NCI-H2227 (cell line): ENCODE data around the gene MIP.
"Not testable (repeated sequence)": the region's sequence is repeated elsewhere in the genome, so short reads cannot be mapped to it uniquely, and the experiment has no call there.

ENCODE experiments used
- DNase-seq: peaks from one replicate; lab custom pipeline; 2025; ENCODE audit not compliant: unreplicated experiment; lab: John Stamatoyannopoulos, UW

Gene MIP

GRCh38 chr12:56454557-56454956 lies at the start of gene MIP:
Gene MIP, minus strand, starts transcription at chr12:56454657. Its CDS starts 44 bp downstream, at chr12:56454613.
- no peak for DNase-seq

DNA sequence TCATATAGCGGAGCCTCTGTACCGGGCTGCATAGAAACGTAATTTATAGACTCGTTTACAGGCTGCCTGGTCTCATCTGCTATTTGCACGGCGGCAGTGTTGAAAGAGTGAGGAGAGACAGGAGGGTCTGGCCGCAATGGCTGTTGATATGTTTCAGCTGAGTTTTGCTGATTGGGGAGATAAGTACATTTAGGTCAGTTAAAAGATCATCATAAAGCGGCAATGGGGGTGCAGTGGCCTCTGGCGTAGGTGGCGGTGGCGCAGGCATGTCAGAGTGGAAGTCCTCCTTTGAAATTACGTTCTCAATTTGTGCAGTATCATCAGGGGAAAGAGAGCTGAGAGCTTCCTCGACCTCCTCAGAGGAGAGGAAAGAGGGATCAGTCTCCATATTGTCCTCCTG lies 45.4 kb upstream of the MIP start:
- DNase-seq: not testable (repeated sequence)

GRCh38 chr12:56499452-56499851 lies 45.0 kb upstream of the MIP start:
- not testable (repeated sequence) for DNase-seq

- peak; percentile 29 for DNase-seq
Measured at GRCh38 chr12:56498126-56498902, 43.9 kb upstream of the MIP start.

DNA sequence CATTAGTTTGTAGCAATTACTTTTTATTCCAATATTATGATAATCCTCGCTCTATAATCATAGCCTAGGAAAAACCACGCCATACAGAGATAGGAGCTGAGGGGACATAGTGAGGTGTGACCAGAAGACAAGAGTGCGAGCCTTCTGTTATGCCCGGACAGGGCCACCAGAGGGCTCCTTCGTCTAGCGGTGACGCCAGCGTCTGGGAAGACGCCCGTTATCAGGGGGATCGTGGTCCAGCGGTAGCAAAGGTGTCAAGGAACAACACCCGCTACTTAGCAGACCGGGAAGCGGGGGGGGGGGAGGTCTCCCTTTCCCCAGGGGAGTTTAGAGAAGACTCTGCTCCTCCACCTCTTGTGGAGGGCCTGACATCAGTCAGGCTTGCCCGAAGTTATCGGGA lies 42.2 kb upstream of the MIP start:
- peak; percentile 22 for DNase-seq

DNA sequence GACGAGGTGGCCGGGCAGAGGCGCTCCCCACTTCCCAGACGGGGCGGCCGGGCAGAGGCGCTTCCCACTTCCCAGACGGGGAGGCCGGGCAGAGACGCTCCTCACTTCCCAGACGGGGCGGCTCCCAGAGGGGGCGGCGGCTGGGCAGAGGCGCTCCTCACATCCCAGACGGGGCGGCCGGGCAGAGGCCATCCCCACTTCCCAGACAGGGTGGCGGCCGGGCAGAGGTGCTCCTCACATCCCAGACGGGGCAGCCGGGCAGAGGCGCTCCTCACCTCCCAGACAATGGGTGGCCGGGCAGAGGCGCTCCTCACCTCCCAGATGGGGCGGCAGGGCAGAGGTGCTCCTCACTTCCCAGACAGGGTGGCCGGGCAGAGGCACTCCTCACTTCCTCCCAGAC lies 40.0 kb upstream of the MIP start:
- not testable (repeated sequence) for DNase-seq

- not testable (repeated sequence) for DNase-seq
Measured at GRCh38 chr12:56494106-56494415, 39.6 kb upstream of the MIP start.

GRCh38 chr12:56493409-56494105 lies 39.1 kb upstream of the MIP start:
- not testable (repeated sequence) for DNase-seq

- no peak for DNase-seq
Measured at GRCh38 chr12:56490360-56490759, 35.9 kb upstream of the MIP start.

DNA sequence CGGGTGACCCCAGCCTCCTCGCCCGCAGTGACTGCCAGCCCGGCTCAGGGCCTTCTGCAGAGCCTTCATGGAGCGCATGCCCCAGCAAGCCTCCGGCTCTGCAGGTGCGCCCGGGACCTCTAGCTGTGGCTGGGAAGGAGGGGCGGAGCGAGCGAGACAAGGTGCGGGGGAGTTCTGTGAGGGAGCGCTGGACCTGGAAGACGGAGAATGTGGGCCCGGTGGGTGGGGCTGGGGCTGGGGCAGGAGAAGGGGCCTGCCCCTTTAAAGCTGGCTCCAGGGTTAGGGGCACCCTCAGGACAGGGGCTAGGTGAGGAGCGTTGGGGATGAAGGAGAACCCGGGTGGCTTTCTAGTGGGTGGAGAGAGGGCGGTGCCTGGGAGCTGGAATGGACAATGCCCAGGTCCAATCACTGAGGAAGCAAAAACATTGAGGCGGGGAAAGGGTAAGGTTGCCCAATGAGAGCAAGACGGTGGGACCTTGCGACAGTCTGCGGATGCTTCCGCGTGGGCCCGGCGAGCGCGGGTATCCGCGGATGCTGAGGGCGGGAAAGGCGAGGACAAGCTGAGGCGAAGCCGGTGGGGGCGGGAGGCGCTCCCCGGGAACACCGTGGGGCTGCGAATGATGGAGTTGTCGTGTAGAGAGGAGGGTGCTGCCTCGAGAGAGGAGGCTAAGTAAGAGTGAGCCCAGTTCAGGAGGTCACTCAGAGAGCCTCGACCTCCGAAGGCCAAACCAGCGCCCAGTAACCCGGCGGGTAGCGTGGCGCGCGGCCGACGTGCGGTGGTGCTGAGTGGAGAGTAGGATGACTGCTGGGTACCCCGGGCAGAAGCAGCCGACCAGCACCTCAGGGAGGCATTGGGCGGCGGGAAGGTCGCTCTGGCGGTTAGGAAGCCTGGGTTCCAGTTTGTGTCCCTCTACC lies 33.8 kb upstream of the MIP start, which contains the start of gene GLS2:
Gene GLS2, minus strand, starts transcription at position 121 of the 915 bp plus-strand sequence. Its CDS starts 43 bp downstream, at position 78.
- DNase-seq: peak; percentile 83

- peak; percentile 46 for DNase-seq
Measured at GRCh38 chr12:56487448-56488040, 33.1 kb upstream of the MIP start.

DNA sequence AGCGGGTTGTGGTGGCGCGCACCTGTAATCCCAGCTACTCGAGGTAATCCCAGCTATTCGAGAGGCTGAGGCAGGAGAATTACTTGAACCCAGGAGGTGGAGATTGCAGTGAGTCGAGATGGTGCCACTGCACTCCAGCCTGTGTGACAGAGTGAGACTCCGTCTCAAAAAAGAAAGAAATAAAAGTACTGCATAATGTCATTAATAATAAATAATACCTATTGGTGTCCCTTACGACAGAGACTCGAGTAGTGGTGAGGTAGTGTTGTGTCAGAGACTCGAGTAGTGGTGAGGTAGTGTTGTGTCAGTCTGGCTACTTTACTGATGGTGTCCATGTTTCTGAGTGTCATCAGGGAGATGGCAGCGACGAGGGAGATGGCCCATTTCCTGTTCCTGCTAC lies 32.2 kb upstream of the MIP start:
- DNase-seq: no peak

DNA sequence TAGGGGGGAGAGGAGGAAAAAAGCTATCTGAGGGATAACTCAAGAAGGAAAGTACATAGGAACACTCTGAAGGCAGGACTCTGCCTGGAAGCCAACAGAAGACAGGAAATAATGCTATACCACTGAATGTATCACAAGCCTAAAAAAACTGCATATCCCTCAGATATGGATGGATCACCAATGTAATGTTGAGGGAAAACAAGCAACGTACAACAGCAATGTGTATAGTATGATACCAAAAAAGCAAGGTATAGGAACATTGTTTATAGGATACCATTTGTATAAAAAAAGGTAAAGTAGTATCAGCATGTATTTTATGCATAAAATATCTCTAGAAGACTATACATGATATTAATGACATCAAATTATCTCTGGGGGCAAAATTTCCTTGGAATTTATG lies 30.1 kb upstream of the MIP start:
- DNase-seq: no peak

DNA sequence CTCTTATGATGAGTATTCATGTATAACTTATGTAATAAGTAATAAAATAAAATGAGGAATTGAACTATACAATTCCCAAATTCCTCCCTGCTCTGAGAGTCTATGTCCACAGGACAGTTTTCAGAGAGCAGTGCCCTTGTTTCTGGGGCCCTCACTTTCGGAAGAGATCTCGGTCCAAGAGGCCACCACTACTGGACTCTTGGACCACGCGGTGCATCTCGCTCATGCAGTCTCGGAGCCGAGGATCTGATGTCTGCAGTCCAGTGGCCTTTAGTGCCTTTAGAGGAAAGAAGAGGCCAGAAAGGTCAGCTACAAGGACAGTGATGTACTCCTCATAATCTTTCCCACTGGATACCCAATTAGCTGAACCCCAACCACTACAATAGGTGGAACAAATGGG lies 25.2 kb upstream of the MIP start:
- no peak for DNase-seq

DNA sequence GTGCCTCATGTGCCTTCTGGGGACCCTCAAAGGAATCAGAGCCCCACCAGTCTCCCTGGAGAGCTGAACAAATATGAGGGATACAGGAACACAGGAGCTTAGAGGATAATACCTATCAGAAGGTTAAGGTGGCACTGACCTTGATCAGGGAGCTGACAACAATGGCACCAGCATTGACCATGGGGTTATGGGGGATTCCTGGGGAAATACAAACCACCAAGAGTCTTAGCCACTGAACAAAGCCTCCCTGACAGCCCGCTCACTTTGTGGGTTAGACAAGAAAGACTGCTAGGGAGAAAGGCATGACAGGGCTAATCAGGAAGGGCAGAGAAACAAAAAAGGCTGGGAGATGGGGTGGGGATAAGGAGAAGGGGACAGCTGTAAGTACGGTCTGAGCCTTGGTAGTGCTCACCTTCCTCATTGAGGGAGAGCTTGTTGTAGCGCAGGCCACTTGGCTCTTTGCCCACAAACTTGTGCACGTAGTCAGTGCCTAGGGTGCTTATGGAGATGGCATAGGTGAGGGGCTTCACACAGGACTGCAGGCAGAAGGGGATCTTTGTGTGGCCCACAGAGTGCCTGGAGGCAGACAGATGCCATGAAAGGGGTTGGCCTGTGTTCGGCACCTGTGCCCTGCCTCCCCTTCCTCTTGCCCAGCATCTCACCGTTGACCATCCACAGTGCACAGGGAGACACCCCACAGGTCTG lies 23.2 kb upstream of the MIP start:
- no peak for DNase-seq

DNA sequence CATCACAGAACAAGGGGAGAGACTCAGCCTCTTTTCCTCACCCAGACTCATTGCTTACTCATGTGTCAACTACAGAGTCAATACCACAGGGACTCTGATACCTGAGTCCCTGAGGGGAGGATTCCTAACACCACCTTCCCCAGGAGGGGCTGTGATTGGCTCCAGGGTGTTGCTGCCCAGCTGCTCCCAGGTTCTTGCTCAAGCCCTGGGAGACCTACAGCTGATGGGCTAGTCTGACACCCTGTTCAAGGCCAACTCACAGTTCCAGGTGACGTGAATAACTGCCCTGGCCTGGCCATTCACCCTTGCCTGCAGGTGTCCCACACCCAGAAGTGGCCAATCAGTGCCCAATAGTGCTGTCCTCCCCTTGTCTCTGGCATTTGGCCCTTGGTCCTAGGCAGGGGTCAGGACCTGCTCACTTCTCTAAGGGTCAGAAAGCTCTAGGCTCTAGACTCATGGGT lies 22.5 kb upstream of the MIP start:
- DNase-seq: no peak

GRCh38 chr12:56476143-56476542 lies 21.7 kb upstream of the MIP start:
- no peak for DNase-seq

- no peak for DNase-seq
Measured at GRCh38 chr12:56474389-56474788, 19.9 kb upstream of the MIP start.

DNA sequence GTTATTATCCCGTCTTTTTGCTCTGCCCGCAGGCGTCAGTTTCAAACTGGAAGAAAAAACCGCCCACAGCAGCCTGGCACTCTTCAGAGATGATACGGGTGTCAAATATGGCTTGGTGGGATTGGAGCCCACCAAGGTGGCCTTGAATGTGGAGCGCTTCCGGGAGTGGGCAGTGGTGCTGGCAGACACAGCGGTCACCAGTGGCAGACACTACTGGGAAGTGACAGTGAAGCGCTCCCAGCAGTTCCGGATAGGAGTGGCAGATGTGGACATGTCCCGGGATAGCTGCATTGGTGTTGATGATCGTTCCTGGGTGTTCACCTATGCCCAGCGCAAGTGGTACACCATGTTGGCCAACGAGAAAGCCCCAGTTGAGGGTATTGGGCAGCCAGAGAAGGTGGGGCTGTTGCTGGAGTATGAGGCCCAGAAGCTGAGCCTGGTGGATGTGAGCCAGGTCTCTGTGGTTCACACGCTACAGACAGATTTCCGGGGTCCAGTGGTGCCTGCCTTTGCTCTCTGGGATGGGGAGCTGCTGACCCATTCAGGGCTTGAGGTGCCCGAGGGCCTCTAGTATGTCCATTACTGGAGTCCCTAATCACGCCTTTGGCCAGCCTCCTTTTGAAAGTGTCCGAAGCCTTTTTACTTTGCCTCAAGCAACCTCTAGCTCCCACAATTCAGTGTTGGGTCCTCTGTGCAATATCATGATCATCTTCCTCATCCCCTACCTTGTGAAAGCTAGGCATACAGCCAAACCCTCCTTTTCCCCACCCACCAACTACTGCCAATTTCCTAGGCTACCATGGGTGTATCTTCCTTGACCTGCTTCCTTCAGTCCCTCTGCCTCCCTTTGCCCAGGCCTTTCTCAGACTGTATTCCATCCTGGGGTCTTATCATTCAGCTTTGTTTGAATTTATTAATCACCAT lies 14.8 kb upstream of the MIP start:
- no peak for DNase-seq
